AG04449 (cell line): Measurements from ENCODE around the gene KIAA0232.

Source experiments
- CTCF ChIA-PET: fragments of 350-600 bp; formaldehyde crosslinking; extraction: SDS; loops from one replicate; lab custom pipeline; 2021; ENCODE audit warnings: antibody characterized with exemption; lab: Yijun Ruan, JAX
- POLR2A ChIA-PET: fragments of 400-600, 350-600 bp; formaldehyde crosslinking; extraction: SDS; loops from one replicate; lab custom pipeline; 2020; ENCODE audit warnings: antibody characterized with exemption, inconsistent platforms; lab: Yijun Ruan, JAX
- DNase-seq: peaks from one replicate; pipeline ENCODE4 v3.0.0-alpha.2; 2010; ENCODE audit warnings: low read depth, low spot score
- H3K4me3 ChIP-seq: 2 replicates; pipeline ENCODE4 v1.5.1; 2011; ENCODE audit warnings: low read depth, mild to moderate bottlenecking, control low read depth, low read length
- CTCF ChIP-seq: IDR thresholded peaks from one replicate; pipeline ENCODE4 v1.5.1; 2011; ENCODE audit warnings: mild to moderate bottlenecking, moderate library complexity, low read length, control low read depth, inconsistent platforms; ENCODE audit not compliant: insufficient read depth; ENCODE audit errors: missing control alignments

The KIAA0232 gene

GRCh38 chr4:6742507-6742906, 40.0 kb upstream of the KIAA0232 start:
- DNase-seq, result no peak
- ChIA-PET CTCF (interaction anchor here (1.3 kb wide), 1 partner anchor 131 kb away, joined by 4 read pairs; no protein-coding TSS in a partner anchor), POLR2A (no interaction called here)
- H3K4me3 ChIP-seq, result no peak overlapping the region
- TF ChIP-seq CTCF, result no peak

GRCh38 chr4:6742989-6743388, 39.5 kb upstream of the KIAA0232 start:
- POLR2A ChIA-PET, result no interaction called here
- CTCF ChIA-PET, result interaction anchor here (1.3 kb wide), 1 partner anchor 131 kb away, joined by 4 read pairs; no protein-coding TSS in a partner anchor
- TF ChIP-seq CTCF, result no peak
- no peak overlapping the region for H3K4me3 ChIP-seq
- no peak for DNase-seq

- ChIA-PET CTCF (interaction anchor here (1.3 kb wide), 1 partner anchor 12 kb away, joined by 3 read pairs; no protein-coding TSS in a partner anchor), POLR2A (no interaction called here)
- no peak overlapping the region for H3K4me3 ChIP-seq
- no peak for DNase-seq
- TF ChIP-seq CTCF, result no peak
Observed at GRCh38 chr4:6746721-6747293, 35.7 kb upstream of the KIAA0232 start.

GRCh38 chr4:6747294-6748051, 35.1 kb upstream of the KIAA0232 start:
- H3K4me3 ChIP-seq, result no peak overlapping the region
- no peak for DNase-seq
- CTCF ChIA-PET, result interaction anchor here (0.9 to 1.3 kb wide), 2 partner anchors 11 to 126 kb away, joined by 3 read pairs; no protein-coding TSS in a partner anchor
- POLR2A ChIA-PET, result no interaction called here
- no peak for TF ChIP-seq CTCF

GRCh38 chr4:6748286-6748685, 34.2 kb upstream of the KIAA0232 start:
- no peak for DNase-seq
- ChIA-PET CTCF (interaction anchor here (0.9 to 1.3 kb wide), 2 partner anchors 10 to 125 kb away, joined by 3 read pairs; no protein-coding TSS in a partner anchor), POLR2A (no interaction called here)
- no peak for TF ChIP-seq CTCF
- H3K4me3 ChIP-seq, result no peak overlapping the region
